Vagina (tissue), 2 donors: ENCODE results near the gene FAM107B.

ENCODE experiments used
- CTCF ChIP-seq, 3 experiments: fragments of 450-650 bp in 2 of 3; fragments of 200-600 bp in 1 of 3; sonication (generic) in 1 of 3; IDR thresholded peaks; one replicate each; pipeline ENCODE4 v1.5.1; 2017 to 2019; ENCODE audit warnings: antibody characterized with exemption in 3 of 3, mild to moderate bottlenecking in 2 of 3, moderate library complexity in 2 of 3
- POLR2AphosphoS5 ChIP-seq, 2 donors: sonication (generic); formaldehyde crosslinking; IDR thresholded peaks; one replicate each; pipeline ENCODE4 v1.9.0; 2017; ENCODE audit warnings: antibody characterized with exemption in 2 of 2, mild to moderate bottlenecking in 2 of 2, low read depth in 1 of 2; ENCODE audit not compliant: insufficient read depth in 1 of 2

GRCh38 chr10:14587540-14588083, 187.1 kb downstream of the FAM107B start:
- TF ChIP-seq CTCF (IDR thresholded peaks at IDR 0.05) (no peak), POLR2AphosphoS5 (IDR thresholded peaks at IDR 0.05; ENCODE audit: insufficient read depth in 1 of 2, low read depth in 1 of 2) (no peak)
